EL (cell line): ENCODE data around the gene NFIA.
"Not testable (repeated sequence)": the region's sequence is repeated elsewhere in the genome, so short reads cannot be mapped to it uniquely, and the experiment has no call there.

Experiments
- DNase-seq: peaks from one replicate; pipeline ENCODE4 v3.0.0-alpha.2; 2016

NFIA gene

DNA sequence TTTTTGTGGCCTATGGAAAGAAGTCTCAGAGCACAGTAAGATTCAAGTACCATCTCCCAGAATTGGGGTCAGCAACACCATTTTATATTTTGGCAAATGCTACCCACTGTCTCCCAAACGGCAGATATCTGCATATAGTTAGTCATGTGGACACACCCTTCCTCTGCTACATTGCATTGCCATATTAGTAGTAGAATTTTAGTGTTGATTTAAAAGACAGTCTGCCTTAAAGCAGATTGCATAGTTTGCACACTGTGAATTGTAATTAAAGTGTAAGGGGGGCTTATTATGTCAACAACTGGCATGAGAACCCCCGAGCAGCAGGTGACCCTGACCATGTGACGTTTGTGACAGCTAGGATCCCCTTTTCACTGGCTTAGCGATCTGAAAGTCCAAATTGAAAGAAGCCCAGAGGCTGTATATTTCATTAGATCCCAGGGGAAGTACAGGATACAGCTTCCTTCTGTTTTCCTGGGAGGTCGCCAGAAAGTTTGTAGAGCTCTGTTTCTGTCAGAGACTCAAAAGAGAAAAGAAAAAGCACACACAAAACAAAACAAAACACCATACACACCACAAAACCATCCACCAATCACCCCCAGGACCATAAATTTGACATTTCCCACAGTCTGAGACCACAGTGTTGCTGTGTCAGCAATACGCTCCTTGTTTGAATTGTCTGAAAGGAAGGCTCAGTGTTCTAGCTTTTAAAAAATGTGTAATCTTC, 172.4 kb downstream of the NFIA start:
- DNase-seq: peak; percentile 10

DNA sequence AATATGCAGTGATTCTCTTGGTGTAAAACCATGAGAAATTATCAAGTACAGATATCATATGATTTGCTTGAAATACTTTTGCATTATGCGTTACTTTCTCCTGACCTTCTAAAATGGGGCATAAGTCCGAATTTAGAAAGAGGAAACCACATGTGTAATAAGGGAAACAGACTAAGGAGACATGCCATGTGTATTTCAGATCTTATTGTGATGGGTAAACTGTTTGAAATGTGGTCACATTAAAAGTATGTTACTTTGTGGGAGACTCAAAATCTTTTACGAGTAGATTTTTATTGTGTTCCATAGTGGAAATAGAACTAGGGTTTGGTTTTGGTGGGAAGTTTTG, 173.0 kb downstream of the NFIA start:
- no peak for DNase-seq

DNA sequence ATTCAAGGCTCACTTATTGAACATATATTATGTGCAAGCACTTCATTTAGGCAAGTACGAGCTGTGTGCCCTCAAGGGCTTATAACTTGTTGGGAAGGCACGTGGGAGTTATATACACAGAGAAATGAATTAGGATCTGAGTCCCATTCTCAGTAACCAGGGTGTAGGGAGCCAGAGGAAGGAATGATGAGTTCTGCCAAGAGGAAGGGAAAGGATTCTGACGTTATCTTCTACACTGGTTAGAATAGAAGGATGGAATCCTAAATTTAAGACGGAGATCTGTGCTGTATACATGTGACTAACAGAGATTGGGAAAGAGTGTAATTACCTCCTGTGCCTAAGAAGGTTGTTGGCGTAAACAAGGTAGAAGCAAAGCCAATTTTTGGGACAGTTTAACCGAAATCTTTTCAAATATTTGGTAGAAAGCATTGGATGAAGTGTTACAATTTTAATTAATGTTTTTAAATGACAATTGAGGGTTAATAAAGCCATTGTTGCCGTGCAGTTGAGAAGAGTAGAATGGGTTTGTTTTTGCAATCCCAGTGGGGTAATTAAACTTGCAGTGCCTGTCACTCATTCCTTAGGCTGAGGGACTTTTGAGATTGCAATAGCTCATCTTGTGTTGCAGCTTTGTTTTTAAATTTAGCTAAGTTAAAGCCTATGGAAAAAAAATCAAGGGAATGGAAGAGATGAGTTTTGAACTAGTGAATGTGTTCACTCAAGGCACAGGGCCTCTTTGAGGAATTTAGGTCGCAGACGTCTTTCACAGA, 177.2 kb downstream of the NFIA start:
- no peak for DNase-seq

DNA sequence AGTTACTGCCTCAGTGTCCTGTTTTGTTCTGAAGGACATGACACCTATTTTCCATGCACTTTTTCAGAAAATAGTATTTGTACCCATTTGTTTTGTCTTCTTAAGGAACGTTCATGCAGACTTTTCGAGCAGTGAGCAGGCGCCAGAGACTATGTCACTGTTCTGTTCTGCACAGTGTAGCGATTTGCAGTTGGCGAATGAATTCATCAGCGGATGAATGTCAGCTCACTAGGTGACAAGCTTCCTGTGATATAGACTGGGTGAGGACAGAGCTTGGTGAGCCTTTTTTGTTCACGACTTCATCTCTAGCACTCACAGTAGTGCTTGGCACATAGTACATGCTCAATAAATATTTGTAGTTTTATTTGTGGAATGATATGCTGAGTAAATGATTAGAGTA, 177.8 kb downstream of the NFIA start:
- no peak for DNase-seq

DNA sequence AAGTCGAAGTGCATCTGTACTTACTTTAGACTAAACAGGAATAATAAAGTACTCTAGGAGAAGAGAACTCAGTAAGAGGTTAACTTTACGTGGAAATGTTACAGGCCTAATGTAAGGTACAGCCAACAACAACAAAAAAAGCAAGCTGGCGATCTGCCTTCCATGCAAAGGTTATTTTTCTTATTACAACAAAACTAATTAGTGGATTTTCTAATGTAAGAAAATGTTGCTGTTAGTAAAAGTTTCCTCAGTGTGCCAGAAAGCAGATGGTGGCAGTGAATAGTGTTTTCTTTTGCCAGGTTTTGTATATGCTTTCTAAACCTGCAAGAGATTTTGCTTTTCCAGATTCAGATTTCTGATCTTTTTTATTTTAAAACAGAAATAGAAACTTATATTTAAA, 179.2 kb downstream of the NFIA start:
- no peak for DNase-seq

DNA sequence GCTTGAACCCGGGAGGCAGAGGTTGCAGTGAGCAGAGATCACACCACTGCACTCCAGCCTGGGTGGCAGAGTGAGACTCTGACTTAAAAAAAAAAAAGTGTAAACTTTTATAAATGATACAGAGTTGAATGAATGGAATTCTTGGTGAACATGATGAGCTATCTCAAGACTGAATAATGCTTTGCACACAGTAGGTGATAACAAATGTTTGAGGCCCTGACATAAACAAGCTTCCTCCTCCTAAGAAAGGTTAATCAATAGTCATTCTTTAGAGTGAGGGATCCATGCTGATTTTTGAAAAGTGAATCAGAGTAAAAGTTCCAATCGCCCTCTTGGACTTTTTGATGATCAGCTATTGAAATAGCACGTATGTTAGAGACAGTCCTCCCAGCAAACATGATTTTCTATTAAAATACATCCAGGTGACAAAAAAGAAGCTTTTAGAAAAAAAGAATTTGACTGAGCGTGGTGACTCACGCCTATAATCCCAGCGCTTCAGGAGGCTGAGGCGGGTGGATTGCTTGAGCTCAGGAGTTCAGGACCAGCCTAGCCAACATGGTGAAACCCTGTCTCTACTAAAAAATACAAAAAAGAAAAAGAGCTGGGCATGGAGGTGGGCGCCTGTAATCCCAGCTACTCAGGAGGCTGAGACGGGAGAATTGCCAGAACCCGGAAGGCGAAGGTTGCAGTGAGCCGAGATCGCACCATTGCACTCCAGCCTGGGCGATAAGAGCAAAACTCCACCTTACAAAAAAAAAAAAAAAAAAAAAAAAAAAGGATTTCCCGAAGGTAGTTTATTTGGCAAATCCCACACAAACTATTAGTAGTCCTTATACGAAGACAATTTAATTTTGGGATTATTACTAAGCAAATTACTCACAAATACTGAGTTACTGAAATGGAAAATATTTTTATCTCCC, 181.8 kb downstream of the NFIA start:
- DNase-seq: no peak

DNA sequence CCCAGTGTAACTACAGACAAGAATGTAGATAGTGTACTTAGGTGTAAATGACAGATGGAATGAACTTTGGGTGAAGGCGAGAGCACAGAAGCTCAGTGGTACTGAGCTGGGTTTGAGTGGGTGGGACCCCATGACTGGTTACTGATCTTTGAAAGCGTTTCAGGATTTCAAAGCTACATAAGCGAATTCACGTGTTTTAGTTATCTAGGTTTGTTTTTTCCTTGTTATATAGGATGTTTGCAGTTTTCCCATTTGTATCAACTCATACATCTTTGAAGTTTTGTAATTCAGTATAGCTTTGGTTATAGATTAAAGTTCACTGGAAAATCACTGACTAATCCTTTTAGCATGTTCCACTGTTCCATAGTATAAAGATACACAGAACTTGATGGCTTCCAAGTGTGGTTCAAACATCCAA, 182.5 kb downstream of the NFIA start:
- DNase-seq: no peak

DNA sequence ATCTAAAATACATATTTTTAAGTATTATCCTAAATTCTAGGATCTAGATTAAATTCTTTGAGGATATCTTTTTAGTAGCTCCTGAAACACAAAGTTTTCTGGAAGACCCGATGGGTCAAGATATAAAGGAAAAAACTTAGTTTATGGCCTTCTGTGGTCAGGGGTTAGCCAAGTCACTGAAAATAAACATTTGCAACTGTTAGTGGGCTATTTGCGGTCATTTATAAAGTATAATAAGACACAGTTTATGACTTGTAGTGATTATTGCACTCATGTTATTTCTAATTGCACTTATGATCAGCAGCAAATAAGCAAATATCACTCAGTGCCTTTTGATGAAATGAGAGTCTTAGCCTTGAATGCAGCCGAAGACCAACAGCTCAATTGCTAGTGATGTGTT, 183.3 kb downstream of the NFIA start:
- DNase-seq: no peak

DNA sequence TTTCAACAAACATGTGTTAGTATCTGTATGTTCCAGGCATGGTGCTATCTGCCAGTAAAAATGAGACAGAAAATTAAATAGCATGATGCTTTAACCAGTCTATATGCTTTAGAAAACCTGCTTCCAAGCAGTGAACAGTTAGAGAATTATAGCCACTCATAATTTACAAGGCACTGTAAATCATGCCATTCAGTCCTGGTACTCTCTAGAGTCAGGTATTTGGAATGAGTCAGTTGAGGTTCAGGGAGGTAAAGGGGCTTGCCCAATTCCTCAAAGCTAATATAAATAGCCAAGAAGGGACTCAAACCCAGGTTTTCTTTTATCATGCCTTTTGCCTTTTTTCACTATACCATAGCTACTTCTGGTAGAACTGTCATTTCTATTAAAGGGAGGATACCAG, 184.4 kb downstream of the NFIA start:
- DNase-seq: no peak

DNA sequence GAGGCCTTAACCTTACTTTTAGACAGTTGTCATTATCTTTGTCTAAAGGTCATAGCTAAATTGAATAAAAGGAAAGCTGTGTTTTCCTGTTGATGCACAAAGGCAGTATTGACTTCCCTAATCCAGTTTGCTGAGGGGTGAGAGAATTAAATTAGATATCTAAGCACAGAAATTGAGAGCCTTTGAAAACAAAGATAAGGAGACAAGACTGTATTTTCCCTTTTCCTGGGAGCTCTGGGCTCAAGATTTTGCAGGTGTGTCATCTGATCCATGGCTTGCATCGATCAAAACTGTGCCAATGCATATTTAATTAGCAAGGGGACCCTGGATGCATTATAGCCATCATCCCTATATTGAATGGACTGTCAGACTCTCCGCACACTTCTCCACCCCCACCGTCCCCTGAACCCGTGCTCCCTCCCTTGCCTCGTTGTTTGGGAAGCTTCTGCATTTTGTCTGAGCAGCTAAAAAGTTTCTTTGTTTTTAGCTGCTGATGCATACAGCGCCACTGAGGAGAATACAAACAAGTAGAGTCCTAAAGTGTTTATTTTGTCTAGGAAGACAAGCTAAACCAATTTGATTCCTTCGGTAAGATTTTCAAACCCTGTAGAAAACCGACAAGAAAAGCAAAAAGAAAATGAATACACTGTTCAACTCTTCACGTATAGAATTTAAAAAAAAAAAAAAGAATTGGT, 186.3 kb downstream of the NFIA start:
- no peak for DNase-seq

DNA sequence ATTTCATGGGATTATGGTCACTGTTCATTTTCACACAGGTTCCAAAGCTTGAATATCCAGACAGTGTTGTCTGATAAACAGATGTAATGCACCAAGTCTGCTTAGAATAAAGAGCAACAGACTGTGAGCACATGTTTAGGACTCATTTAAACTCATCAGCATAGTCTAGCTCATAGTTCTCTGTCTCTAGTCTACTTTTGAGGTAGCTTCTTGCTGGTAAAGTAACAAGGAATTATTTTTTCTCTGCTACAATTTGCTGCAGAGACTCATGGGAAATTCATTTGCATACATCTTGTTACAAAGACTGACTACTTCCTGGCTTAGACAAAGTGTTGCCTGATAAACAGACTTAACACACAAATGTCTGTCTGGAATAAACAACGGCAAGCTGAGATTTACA, 187.2 kb downstream of the NFIA start:
- DNase-seq: no peak

DNA sequence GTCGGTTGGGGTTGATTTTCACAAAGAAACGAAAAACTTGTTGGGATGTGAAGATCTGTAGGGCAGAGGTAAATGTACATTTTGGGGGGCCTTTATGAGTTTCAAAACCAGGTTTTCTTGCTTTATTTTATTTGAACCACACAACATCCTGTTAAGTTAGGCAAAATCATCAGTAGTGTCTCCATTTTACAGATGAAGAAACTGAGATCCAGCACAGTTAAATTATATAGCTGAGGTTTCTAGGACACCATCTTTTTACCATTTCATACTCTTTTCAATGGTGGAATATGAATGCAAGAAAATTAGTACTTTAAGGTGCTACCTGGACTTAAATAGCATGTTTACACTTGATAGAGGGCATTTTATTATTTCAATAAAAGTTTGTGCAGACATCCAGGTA, 187.7 kb downstream of the NFIA start:
- no peak for DNase-seq

DNA sequence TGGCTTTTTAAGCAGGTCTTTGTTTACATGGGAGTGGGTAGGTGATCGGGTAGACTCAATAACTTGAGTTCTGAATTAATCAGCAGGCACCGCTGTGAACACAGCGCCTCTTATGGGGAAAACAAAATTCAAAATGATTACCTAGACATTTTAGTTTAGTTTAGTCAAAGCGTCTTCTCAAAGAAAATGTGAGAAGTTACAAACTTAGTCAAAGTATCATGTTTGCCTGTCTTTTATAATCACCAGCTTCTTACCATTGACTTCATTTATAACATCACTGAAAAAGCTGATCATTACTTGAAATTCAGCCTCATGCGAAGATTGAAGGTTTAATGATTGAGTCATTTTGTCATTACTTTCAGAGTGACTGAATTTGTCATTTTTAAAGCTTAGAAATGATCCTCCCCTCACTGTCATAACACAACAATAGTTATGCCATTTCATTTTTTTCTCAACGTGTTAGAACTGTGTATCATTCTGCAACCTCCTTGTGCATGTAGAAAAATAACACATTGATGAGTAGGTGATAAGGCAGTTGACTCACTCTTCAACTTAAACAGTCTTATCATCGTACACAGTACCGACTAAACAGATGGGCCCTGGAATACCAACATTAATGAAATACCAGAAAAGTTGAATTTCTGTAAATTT, 188.5 kb downstream of the NFIA start:
- no peak for DNase-seq

DNA sequence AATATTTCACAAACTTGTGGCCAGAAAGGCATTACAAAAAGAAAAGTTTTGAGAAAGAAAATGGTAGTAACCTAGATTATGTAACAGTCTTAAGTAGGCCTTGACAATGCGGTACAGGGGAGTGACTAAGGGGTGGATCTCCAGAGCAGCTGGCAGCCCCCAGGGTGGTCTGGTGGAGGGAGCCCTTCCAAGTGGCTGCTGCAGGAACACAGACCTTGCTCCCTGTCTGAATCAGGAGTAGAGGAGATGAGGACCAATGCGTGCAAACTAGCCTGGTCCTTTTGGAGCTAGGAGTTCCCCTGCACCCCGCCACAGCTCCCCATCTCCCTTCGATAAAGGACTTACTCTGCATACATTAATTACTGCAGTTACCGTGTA, 189.0 kb downstream of the NFIA start:
- no peak for DNase-seq

DNA sequence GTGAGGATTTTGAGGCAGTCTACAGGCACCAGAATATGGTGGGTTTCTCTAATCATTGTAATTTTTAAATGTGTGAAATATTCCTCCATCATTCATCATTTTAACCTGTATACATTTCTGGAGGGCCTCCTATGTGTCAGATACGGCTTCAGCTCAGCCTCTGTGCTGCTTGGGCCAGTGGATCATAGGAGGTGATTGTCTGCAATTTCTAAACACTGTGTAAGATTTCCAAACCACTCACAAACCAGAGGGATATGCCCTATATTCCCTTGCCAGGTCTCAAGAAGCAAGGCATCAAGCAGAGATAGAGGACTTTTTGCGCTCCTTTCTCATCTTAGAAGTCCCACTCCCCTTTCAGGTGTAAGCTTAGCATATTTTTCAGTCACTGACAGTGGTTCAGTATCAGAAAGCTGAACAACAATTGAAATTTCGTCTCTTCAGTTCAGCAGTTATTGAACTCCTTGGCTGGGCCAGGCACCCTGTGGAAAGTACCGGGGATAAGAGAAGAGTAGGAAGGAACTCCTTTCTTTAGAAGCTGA, 190.9 kb downstream of the NFIA start:
- DNase-seq: no peak

DNA sequence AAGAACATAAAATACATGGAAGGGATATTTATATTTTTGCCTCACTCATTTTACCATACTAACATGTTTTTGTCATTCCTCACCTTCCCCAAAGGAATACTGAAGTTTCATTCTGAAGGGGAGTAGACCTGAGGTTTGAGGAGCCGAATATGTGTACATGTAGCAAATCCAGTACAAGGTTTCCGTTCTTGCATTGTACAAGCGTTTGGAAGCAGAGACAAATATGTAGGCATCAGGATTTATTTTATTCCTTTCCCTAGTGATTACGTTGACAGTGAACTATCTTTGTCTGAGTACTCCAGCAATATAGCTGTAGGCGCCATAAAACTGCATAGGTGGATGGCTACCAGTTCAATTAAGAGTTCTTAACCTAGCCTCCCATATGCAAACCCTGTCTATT, 191.5 kb downstream of the NFIA start:
- DNase-seq: no peak

DNA sequence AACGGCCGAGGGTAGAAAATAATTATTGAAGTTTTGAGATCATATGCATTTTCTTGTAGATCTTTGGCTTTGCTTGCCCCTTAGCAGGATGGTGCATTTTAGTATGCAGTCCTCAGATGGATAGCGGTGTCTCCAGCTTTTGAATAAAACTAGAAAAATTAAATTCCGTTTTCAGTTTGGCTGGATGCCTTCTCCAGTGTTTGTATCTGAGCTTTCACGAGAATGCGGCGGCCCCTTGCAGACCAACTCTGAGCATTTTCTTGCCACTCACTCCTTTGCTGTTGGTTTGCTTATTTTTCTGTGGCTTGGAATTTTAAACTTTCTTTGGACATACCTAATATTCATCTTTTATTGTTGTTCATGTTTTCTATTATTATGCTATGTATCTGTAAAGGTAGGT, 192.6 kb downstream of the NFIA start:
- no peak for DNase-seq

DNA sequence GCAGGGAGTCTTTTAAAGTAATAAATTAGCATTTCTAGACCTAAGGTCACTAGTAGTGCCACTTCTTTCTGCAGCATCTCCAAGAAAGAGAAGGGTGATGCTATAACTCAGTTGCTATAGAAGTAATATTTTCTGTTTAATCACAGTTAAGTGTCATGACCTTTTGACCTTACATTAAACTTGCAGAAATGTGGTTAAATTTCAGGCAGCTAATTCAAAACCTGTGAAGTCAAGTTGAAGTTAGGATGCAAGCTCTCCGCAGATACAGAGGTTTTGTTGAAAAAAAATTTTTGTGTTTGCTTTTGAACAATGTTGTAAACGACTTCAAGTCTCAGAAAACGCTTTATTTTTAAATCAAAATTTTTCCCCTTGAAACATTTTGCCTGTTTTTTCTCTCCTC, 193.9 kb downstream of the NFIA start:
- DNase-seq: no peak

DNA sequence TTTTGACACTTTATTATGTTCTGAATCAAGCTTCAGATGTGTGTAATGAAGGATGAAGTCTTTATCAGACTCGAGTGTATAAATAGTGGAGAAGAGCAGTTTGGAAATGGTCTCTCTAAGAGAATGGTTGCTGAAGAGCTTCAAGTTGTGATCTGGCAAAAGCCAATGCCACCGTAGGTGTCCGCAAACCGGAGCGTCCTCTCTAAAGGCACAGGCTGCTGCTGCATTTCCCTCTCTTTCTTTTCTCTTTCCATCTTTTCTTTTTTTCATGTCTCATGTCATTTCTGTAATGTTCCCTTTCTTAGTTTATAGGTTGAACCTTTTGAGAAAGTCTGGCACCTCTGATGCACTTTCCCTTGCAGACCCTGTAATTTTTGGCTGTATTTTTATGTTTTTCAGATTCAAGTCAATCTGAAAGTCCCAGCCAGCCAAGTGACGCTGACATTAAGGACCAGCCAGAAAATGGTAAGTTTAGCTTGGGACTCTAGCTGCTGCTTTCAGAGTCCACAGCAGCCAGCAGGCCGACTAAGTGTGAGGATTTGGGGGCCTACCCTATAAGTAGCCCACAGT, 194.8 kb downstream of the NFIA start:
- no peak for DNase-seq

DNA sequence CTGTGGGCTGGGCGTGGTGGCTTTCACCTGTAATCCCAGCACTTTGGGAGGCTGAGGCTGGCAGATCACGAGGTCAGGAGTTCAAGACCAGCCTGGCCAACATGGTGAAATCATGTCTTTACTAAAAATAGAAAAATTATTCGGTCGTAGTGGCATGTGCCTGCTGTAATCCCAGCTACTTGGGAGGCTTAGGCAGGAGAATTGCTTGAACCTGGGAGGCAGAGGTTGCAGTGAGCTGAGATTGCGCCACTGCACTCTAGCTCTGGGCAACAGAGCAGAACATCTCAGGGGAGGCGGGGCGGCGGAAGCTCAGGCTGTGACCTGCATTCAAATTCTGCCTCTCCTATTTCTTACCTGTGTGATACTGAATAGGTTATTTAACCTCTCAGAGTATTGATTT, 196.1 kb downstream of the NFIA start:
- DNase-seq: not testable (repeated sequence)

DNA sequence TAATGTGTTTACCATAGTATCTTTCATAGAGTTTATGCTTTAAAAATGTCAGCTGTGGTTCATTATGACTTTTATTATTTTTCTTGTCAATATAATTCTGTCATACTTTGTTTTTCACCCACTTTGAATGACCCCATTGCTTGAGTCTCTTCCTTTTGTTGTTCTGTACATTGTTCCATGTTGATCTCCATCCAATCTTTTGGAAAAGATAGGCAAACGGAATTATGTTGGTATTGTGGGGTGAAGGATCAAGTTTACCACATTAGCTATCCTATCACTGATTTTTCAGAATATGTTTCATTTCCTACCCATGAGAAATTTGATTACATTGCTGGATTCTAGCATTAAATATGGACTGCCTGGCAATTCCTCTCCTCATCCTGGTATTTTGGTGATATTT, 196.6 kb downstream of the NFIA start:
- no peak for DNase-seq

DNA sequence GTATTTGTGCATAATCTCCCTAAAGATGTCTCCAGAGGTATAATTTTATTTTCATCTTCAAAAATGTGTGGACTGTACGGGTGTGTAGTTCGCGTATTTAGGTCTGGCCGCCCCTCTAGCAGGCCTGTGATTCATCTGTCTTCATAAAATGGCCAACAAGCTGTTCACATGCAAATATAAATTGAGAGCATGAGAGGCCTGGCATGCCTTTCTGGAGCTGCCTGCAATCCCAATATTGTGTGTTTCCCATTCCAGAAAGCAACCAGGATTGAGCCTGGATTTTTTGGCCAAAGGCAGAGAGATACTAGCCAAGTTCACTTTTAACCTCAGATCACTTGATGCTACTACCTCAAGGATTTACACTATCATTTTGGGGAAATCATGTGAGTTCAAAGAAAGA, 197.2 kb downstream of the NFIA start:
- DNase-seq: no peak
